Measurements from ENCODE around the gene RGS6.

Gene RGS6

DNA sequence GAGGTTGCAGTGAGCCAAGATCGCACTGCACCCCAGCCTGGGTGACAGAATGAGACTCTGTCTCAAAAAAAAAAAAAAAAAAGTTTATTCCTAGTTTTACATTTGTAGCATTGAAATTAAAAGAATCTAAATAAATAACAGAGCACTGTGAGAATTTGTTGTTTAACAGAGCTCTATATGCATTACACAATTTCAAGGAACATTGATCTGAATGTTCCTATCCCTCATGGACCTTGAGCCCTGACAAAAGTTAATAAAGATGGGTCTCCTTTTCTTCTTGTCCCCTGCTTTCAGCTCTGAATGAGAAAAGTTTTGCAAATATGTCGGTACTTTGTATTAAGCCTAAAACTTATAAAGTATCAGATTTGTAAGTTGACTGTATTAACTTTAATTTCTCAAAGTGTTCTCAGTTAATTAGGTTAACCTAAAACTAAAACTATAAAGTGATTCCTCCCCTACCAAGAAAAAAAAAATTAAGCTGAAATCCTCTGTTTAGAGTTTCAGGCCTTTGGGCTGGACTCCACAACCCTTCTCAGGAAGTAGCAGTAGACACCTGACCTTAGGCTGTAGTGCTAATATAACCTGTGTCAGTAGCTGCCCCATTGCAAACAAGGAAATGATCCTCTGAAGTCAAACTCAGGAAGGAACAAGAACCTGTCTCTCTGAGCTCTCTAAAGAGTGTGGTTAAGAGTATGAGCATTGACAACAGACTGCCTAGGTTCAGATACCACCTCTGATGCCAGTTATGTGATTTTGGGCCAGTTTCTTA lies 484.0 kb downstream of the RGS6 start:
- no peak for DNase-seq

DNA sequence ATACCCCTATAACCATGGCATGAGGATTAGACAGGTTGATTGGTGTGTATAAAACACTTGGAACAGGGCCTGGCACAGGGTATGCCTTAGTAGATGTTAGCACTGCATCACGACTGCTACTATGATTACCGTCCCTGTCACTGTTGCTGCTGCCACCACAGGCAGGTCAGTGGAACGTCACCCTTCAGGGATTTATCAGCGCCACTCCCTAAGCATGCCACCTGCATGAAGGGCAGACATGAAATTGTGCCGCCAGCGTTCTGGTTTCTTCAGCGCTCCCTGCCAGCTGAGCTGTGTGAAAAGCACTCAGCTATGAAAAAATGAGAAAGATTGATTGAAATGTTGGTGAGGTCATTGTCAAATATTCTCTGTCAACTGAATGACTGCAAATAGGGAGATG lies 484.7 kb downstream of the RGS6 start:
- no peak for DNase-seq

DNA sequence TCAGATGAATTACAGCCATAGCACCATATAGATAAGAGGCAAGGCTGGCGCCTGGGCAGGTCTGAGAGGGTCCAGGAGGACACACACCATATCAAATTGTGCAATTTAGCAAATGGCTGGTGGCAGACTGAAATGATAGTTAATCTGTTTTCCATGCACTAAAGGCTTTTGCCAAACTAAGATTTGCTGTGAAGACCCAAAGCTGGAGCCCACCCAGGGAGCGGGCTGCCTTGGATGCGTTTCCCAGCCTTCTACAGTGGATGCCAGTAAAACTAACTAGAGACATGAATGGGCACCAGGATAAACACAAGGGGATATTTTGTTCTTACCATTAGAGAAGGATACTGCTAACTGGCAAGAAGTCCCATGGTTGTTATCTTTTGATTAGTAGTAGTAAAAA lies 486.6 kb downstream of the RGS6 start:
- no peak for DNase-seq

DNA sequence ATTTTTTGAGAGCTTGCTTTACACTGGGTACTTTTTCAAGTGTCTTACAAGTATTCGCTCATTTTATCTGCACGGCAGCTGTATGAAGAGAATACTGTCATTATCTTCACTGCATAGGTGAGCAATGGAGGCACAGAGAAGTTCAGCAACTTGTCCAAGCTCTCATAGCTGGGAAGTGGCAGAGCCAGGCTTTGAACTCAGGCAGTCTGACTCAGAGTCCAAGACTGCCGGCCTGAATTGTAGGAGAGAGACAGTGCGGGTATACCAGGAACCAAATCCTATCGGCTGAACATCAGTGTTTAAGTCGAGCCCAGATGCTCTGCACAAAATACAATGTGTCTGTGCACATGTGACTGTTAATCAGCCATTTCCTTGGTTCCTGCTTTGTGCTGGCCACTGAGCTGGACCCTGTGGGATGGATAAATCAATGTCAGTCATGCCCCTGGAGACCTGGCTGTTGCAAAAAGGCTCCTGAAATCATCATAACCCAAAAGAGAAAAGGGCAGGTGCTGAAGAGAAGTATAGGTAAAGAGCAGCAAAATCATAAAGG lies 487.1 kb downstream of the RGS6 start:
- no peak for DNase-seq

DNA sequence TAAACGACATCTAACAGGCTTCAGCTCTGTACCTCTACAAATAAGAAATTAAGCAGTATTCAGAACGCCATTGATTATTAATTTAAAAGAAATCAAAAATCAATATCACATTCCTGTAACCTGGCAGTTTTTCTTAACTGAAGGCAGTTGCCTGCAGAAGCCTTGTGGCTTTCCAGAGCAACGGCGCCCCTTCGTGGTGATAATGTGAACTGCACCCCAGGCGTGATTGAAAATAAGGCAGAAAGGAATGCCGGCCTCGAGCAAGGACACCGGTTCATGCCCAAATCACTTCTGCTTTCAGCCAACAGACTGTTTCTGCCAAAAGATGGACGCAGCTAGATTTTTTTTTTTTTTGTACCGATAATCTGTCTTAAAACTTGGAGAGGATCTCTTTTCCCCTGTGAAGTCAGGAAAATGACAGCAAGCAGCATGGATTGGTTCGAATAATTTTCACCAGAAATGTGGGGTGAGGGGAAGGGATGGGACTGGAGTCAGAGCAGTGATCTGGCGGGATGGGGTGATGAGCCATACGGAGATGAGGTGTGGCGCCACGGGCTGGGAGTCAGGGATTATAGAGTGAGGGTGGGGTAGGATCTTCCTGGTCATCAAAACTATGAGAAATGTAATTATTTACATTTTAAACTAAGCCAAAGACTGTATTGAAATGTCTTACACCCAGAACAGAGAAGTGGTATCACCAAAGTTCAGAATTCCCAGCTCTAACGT lies 488.7 kb downstream of the RGS6 start:
- DNase-seq: peak; percentile 56

DNA sequence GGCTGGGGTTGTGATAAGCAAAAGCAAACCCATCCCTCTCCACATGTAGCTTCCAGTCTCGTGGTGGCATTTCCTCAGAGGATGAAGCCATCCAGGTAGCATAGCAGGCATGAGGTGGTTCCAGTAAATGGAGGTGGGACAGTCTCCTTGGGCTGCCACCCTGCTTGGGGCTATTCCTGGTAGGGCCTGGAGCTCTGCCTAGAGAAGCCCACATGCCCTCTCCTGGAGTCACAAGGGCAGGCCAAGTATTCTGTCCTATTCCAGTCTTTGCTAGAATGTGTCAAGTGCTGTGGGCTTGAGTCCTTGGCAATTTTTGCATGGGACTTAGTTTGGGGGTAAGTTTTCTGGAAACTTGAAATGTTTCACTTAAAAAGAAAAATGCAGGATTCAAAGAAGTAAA lies 491.7 kb downstream of the RGS6 start:
- no peak for DNase-seq

DNA sequence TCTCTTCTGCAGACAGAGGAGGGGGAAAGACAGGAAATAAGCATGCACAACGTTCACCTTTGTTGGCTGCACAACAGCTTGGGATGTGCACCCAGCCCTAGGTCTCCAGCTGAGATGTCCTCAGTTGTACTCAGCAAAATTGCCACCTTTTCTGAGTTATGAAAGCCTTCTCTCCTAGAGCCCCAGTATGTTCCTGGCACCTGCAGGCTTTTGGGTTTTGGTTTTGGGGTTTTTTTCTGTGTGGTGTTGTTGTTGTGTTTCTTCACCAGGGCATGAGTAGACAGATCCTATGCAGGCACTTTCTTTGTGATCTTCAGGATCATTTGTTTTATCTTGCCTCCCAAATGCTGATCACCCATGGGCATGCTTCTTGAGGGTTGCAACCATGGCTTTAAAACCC lies 498.2 kb downstream of the RGS6 start:
- no peak for DNase-seq

DNA sequence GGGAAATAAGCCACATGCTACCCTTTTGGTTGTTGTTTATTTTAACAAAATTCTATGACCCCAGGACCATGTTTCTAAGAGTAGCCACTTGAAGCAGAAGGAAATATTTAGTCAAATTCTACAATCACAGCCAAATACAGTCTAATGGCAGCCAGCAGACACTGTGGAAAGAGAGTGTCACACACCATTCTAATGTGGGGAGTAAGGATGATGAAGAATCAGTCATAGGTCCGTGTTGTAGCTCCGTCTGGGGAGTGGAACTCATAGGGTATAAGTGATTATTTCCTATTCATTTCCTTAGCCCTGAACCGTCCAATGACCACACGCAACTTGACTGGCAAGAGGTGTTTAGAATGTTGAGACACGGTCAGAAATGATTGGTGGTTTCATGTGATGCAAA lies 500.5 kb downstream of the RGS6 start:
- no peak for DNase-seq

DNA sequence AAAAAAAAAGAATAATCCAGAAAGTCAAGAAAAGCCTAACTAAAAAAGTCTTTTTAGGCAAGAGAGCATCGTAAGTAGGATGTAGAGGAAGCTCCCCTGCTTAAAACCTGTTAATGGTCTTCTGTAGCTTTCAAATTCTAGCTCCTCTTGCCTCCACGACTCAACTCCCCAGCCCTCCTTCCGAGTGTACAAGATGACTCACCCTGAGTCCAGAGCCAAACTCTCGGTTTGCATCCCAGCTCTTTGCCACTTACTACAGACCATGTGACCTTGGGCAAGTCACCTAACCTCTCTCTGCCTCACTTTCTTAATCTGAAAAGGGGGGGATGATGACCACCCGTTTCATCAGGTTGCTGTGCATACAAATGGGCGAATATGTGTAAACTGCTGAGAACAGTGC lies 501.3 kb downstream of the RGS6 start:
- no peak for DNase-seq

DNA sequence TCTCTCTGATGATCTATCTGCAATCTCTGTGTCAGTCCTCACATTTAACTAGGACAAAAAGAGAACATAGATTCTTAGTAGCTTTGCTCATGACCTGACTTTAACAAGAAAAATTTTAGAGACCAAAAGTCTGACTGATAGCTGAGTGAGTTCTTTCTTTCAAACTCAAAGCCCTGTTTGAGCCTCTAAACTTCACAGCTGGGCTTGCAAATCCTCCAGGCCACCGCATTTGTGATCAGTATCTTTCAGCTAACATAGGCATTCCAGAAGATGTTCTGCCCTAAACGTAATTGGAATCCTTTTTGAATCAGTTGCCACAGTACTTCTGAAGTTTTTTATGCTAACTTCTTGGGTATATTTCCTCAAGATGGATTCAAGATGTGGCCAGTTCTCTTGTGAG lies 502.6 kb downstream of the RGS6 start:
- DNase-seq: no peak

DNA sequence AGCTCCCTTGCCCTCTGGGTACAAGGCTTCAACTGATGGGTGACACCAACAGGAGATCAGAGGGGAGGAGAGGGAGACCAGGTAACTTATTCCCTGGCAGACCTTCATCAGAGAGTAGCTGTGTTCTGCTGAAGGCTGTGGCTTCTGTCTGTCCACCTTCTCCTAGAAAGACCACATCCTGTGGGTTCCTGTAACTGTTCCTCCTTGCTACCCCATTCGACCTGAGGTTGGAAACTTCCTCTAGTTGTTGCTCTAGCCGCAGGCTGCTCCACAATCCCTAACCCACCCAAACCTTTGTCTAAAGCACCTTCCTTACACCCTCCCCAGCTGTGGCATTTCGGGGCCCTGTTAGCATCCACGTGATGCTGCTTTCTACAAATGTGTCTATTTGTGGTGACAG lies 507.5 kb downstream of the RGS6 start:
- no peak for DNase-seq

DNA sequence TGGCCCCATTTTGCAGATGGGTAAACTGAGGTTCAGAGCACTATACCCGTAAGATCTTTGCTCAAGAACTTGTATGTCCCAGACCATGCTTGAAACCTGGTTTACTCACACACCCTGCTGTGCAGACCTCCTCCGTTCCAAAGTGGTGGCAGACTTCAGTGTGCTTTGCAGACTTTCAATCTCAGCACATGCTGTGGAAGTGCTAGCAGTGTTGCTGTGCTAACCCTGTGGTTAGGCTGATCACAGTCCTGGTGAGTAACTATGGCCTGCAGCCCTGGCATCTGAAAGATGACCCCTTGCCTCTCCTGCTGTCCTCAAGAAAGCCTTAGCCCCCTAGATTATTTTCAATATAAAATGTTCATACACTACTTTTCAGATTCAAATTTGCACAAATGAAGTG lies 511.0 kb downstream of the RGS6 start:
- no peak for DNase-seq

DNA sequence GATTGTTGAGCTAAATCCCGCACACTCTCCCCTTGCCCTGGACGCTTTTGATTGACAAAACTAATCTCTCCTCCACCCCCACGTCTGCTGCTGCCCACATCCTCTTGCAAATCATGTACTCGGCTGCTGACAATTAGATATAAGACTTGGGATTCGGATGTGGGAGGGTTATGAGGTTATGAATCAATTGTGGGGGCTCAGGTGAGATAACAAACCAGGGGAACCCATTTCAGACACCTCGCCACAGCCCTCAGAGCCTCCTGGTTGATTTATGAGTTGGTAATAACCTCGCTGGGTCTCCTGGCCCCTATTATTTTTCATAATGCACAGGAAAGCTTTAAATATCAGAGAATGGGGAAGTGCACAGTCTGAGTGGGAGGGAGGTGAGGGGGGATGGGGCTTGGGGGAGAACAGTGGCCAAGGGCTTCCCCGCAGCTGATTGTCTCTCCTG lies 511.8 kb downstream of the RGS6 start:
- no peak for DNase-seq

DNA sequence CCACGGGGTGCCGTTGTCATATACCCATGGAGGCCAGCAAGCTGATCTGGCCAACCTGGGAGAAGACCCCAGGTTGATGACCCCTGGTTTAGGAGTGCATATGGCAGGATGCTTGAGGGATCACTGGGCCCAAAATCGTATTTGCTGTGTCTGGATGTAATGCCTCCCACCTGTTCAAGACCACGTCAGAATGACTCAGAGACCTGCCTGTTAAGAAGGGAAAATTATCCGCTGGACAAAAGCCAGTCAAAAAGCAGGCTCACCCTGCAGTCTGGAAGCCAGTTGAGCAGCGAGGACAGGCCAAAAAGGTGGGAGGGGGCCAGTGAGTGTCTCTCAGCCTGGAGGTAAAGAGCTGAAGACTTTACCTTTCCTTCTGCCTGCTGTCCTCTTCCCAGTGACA lies 512.5 kb downstream of the RGS6 start:
- DNase-seq: no peak

DNA sequence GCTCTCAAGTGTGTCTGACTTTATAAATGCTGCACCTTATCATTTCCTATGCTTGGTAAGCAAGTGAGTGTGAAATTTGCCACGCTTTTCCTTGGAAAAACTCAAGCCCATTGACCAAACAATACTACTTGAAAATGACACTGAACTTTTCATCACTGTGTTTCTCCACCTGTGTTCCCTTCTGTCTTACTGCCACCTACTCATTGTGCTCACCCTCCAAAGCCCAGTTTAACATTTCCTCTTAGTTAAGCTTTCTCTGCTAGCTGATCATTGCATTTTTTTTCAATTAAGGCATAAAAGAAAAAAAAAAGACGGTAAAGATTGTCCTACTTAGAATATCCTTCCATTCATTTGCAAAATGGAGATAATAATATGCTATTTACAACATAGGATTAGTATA lies 516.0 kb downstream of the RGS6 start:
- DNase-seq: no peak

DNA sequence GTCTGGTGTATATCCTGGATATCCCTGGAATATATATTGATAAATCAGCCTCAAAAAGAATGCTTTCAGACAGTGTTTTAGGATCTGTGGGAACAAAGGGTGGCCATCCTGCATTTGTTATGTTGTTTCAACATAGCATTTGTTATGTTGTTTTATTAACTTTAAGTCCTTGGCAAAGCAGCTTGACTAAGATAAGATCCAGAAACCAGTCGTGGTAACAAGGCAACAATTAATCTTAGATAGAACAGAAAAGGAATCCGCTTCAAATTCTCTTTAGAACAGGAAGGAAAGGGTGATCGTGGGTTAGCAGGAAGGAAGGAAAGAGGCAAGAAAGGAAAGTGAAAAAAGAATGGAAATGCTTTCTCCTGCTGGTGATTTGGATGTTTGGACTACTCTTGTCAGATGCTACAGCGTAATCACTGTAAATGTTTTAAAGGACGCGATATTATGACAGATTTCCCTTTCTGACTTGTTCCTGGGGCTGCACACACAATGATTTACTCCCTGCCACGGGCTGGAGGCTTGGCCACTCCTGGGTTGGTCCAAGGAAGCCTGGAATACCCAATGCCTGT lies 518.3 kb downstream of the RGS6 start:
- no peak for DNase-seq

DNA sequence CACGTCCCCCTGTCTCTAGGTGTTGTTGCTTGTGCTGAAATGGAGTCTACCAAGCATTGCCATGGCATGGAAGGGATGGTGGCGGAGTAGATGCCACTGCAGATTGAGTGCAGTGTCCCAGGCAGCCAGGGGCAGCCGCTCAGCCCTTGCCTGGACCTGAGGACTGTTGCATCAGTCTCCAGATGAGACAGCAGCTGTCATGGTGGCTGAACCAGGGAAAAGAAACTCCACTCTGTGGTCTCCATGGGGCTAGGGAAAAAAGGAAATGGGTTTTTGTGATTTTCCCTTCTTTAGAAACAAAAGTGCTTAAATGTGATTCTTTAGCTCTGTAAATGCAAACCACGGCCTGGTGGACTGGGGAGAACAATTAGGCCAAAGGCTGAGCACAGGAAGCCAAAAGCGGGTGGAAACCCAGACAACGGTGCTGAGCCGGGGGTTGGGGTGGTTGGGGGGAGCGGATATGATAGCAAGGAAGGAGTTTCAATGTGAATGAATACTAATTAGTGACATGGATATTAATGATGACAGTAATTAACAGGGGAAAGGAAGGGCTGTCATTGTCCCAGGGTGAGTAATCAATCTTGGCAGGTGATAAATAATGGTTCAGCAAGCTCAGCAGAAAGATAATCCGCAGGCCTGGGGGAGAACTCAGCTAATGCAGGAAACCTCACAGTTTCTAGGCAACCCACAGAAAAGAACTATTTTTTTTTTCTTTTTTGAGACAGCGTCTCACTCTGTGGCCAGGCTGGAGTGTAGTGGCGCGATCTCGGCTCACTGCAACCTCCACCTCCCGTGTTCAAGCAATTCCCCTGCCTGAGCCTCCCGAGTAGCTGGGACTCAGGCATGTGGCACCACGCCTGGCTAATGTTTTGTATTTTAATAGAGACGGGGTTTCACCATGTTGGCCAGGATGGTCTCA lies 519.1 kb downstream of the RGS6 start:
- no peak for DNase-seq

DNA sequence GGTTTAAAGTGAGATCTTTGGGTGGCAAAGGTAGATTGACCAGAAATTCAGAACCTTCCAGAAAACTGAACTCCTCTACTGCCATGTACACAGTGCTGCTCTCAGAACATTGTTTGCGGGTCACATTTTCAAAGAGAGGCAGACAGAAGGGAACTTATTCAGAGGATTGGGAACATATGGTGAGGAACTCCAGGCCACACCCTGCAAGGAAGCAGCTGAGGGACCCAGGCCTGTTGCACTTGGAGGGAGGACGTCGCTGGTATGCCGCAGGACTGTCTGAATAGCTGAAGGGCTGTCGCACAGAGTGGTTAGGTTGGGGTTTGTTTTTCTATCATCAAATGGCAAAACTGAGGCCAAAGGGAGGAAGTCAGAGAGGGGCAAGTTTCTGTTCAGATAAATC lies 520.5 kb downstream of the RGS6 start:
- no peak for DNase-seq

DNA sequence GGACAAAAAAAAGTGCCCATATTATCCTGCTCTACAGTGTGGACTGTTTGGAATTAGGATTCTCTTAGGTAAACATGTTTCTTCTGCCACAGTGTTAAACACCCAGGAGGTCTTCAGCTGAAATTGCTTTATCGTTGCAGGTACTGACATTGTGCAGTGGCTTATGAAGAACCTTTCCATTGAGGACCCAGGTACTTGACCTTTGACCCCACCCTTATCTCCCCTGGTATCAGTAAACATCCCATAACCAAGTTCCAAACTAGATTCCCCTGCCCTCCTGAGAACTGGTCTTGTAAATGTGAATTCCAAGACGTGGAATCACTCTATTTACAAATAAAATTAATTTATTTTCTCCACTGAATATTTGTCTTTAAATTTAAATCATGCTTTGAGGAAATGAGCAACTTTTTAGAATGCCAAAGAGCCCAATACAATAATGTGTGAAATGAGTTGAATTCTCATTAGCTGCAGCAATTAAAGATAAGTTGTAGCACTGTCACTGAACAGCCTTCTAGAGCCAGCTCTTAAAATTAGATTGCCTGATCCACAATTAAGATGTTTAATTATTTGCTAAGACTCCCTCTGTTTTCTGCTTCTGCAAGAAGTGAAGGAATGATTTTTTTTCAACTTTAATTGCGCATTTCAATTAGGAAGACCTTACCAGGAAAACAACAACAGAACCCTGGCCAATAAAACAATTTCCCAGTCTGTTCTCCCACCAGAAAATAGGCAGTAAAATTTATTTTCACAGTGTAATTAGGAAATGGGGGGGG lies 522.3 kb downstream of the RGS6 start:
- no peak for DNase-seq

DNA sequence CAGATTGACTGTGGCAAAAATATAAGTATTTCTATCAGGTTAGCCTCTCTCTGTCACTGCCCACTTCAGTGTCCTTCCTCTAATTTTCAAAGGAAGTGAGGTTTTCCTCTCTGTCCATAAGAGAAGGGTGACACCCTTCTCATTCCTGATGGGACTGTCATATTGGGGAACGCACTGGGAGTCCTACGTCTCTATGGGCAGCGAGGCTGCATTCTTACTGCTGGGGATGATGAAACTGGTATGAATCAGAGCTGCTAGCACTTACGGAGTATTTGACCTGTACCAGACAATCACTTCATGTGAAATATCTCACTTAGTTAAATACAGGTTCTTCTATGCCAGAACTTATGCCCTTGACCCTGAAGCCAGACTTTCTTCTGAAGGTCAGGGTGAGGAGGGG lies 525.4 kb downstream of the RGS6 start:
- no peak for DNase-seq

DNA sequence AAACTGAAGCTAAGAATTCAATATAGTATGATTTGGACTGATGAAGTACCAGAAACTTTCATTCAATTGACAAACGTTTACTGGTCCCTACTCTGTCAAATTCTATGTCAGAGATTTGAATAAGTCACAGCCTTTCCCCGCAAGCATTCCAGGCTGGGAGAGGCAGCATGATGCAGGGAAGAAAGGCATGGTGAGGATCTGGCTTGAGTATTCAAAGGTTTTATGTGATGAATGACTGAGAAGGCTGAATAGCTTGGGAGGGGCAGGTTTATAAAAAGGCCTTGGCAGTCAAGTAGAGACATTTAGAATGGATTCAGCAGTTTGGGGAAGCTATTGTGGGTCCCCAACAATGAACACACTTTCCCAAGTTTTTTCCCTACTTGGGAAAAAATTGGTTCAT lies 529.8 kb downstream of the RGS6 start:
- no peak for DNase-seq

DNA sequence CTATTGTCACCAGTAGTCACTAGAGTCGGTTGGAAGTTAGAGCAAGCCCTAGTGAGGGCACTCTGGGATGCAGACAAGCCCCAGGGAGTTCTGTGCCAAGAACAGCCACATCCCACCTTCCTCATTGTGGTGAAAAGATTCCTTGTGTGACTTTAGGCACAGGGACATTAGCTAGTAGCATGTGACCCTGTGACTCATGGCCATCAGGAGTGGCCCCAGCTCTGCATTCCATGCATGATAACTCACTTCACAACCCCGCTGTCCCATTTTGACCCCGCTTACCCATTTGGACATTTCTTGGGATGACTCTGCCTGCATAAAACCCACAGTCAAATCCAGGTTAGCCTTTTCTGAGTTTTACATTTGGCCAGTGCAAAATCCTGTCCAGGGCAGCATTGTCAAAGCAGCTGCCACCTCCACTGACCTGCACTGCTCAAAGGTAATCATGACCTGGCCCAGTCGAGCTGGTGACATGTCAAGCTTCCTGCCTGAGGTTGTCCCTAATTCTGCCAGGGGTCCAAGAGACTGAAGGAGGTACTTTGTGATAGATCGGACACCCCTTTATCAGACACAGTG lies 531.1 kb downstream of the RGS6 start:
- DNase-seq: no peak

All from NCI-H2107 (cell line).